Breast epithelium (tissue), 3 donors: Measurements from ENCODE around the gene PIK3IP1.

Source experiments
- CTCF ChIP-seq, 3 donors: fragments of 450-650 bp; IDR thresholded peaks; one replicate each; pipeline ENCODE4 v1.5.1; 2016 to 2017; ENCODE audit warnings: antibody characterized with exemption in 3 of 3, mild to moderate bottlenecking in 3 of 3, moderate library complexity in 3 of 3
- POLR2AphosphoS5 ChIP-seq, 3 donors: sonication (generic); formaldehyde crosslinking; IDR thresholded peaks; one replicate each; pipeline ENCODE4 v1.6.1; 2017; ENCODE audit warnings: antibody characterized with exemption in 3 of 3

GRCh38 chr22:31292236-31292989 is at the start of gene PIK3IP1:
- TF ChIP-seq CTCF (IDR thresholded peaks at IDR 0.05), result peak; percentile 31 to 61 (median 57)
- TF ChIP-seq POLR2AphosphoS5 (IDR thresholded peaks at IDR 0.05), result peak; percentile 74 to 95 (median 89)
